ENCODE data around the gene PTDSS2. TPM values are rescaled to one million over a fixed set of nuclear protein-coding genes. Genes with fewer than 3 reads are reported as not detected.
A peak's percentile ranks its signal among the peaks of the same experiment; 100 is the strongest.
"Not testable (repeated sequence)": the region's sequence is repeated elsewhere in the genome, so short reads cannot be mapped to it uniquely, and the experiment has no call there.

PTDSS2 gene
- total and polyA plus RNA-seq, 4 experiments from 2014 or later, result 5.5 to 26.1 (median 14.8) TPM

DNA sequence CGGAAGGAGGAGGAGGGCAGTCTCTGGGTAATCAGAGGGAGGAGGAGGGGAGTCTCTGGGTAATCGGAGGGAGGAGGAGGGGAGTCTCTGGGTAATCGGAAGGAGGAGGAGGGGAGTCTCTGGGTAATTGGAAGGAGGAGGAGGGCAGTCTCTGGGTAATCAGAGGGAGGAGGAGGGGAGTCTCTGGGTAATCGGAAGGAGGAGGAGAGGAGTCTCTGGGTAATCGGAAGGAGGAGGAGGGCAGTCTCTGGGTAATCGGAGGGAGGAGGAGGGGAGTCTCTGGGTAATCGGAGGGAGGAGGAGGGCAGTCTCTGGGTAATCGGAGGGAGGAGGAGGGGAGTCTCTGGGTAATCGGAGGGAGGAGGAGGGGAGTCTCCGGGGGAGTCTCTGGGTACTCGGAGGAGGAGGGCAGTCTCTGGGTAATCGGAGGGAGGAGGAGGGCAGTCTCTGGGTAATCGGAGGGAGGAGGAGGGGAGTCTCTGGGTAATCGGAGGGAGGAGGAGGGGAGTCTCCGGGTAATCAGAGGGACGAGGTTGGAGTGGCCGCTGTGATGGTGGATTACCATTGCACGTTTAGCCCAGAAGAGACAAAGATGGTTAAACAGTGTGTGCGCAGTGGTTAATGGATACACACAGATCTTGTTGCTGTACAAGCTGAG lies 19.1 kb downstream of the PTDSS2 start:
- DNase-seq; H3K36me3 Mint-ChIP-seq; H3K4me3 Mint-ChIP-seq; H3K27ac ChIP-seq (ENCODE audit: low read depth, low read length); H3K4me1 ChIP-seq (ENCODE audit: insufficient read depth, low read length); H3K4me3 ChIP-seq (ENCODE audit: low read length in 2 of 2); H3K27me3 Mint-ChIP-seq; H3K9me3 ChIP-seq (ENCODE audit: control insufficient read depth in 1 of 2, low read length in 2 of 2); H3K9me3 Mint-ChIP-seq; H3K27me3 ChIP-seq (ENCODE audit: insufficient read depth, low read length); intact Hi-C loops (cut with micrococcal nuclease); POLR2A ChIA-PET (ENCODE audit: partially characterized antibody); H3K4me1 Mint-ChIP-seq; H3K27ac Mint-ChIP-seq; H3K36me3 ChIP-seq (ENCODE audit: insufficient read depth, low read length): not testable (repeated sequence)
- CTCF ChIA-PET (ENCODE audit: partially characterized antibody), result interaction anchor here (1.4 kb wide), 1 partner anchor 12 kb away, joined by 3 read pairs; no protein-coding TSS in a partner anchor

- CTCF ChIA-PET (ENCODE audit: partially characterized antibody), result interaction anchor here (1.4 kb wide), 1 partner anchor 13 kb away, joined by 3 read pairs; no protein-coding TSS in a partner anchor
- no peaks in the 10 kb centered on the region for H3K27me3 Mint-ChIP-seq
- peaks cover 0 to 4% (median under 1%) of the 10 kb centered on the region in 4 donors for H3K4me1 Mint-ChIP-seq
- Histone ChIP-seq H3K36me3 (ENCODE audit: insufficient read depth, low read length) (no peaks in the 10 kb centered on the region), H3K9me3 (ENCODE audit: control insufficient read depth in 1 of 2, low read length in 2 of 2) (no peaks in the 10 kb centered on the region), H3K4me3 (ENCODE audit: low read length in 2 of 2) (no peak overlapping the region), H3K4me1 (ENCODE audit: insufficient read depth, low read length) (no peaks in the 10 kb centered on the region), H3K27ac (ENCODE audit: low read depth, low read length) (no peak overlapping the region), H3K27me3 (ENCODE audit: insufficient read depth, low read length) (no peaks in the 10 kb centered on the region)
- H3K9me3 Mint-ChIP-seq, result no peaks in the 10 kb centered on the region
- POLR2A ChIA-PET (ENCODE audit: partially characterized antibody), result no interaction called here
- H3K27ac Mint-ChIP-seq, result peak overlapping the region in 1 of 7 donors; percentile 70
- intact Hi-C loops (cut with micrococcal nuclease), result no loop called here
- H3K4me3 Mint-ChIP-seq, result no peak overlapping the region
- peaks cover 0 to 3% of the 10 kb centered on the region in 2 donors for H3K36me3 Mint-ChIP-seq
- no peak for DNase-seq
These were observed 19.8 kb downstream of the PTDSS2 start for GRCh38 chr11:469684-470560.

GRCh38 chr11:471468-472145 lies 21.5 kb downstream of the PTDSS2 start:
- H3K27me3 ChIP-seq (ENCODE audit: insufficient read depth, low read length), result no peaks in the 10 kb centered on the region
- no peak overlapping the region for H3K4me3 Mint-ChIP-seq
- no peaks in the 10 kb centered on the region for H3K4me1 ChIP-seq (ENCODE audit: insufficient read depth, low read length)
- no peaks in the 10 kb centered on the region for H3K36me3 ChIP-seq (ENCODE audit: insufficient read depth, low read length)
- H3K36me3 Mint-ChIP-seq, result no peaks in the 10 kb centered on the region
- no peaks in the 10 kb centered on the region for H3K9me3 Mint-ChIP-seq
- H3K27me3 Mint-ChIP-seq, result no peaks in the 10 kb centered on the region
- H3K27ac ChIP-seq (ENCODE audit: low read depth, low read length), result no peak overlapping the region
- H3K27ac Mint-ChIP-seq, result no peak overlapping the region
- DNase-seq, result no peak
- intact Hi-C loops (cut with micrococcal nuclease), result no loop called here
- peaks cover 0 to 2% (median 0%) of the 10 kb centered on the region in 4 donors for H3K4me1 Mint-ChIP-seq
- H3K9me3 ChIP-seq (ENCODE audit: control insufficient read depth in 1 of 2, low read length in 2 of 2), result no peaks in the 10 kb centered on the region
- ChIA-PET CTCF (ENCODE audit: partially characterized antibody) (no interaction called here), POLR2A (ENCODE audit: partially characterized antibody) (interaction anchor here (0.9 kb wide), 1 partner anchor 35 kb away, joined by 3 read pairs; no protein-coding TSS in a partner anchor)
- no peak overlapping the region for H3K4me3 ChIP-seq (ENCODE audit: low read length in 2 of 2)

GRCh38 chr11:472272-472671 lies 22.2 kb downstream of the PTDSS2 start:
- Mint-ChIP-seq H3K4me1 (peaks cover 0 to 2% (median 0%) of the 10 kb centered on the region in 4 donors), H3K4me3 (no peak overlapping the region), H3K27ac (no peak overlapping the region), H3K36me3 (no peaks in the 10 kb centered on the region), H3K27me3 (no peaks in the 10 kb centered on the region), H3K9me3 (no peaks in the 10 kb centered on the region)
- no peaks in the 10 kb centered on the region for H3K4me1 ChIP-seq (ENCODE audit: insufficient read depth, low read length)
- no peak overlapping the region for H3K27ac ChIP-seq (ENCODE audit: low read depth, low read length)
- intact Hi-C loops (cut with micrococcal nuclease), result no loop called here
- H3K4me3 ChIP-seq (ENCODE audit: low read length in 2 of 2), result no peak overlapping the region
- no peaks in the 10 kb centered on the region for H3K27me3 ChIP-seq (ENCODE audit: insufficient read depth, low read length)
- H3K9me3 ChIP-seq (ENCODE audit: control insufficient read depth in 1 of 2, low read length in 2 of 2), result no peaks in the 10 kb centered on the region
- no peak for DNase-seq
- ChIA-PET CTCF (ENCODE audit: partially characterized antibody) (no interaction called here), POLR2A (ENCODE audit: partially characterized antibody) (interaction anchor here (0.9 kb wide), 1 partner anchor 34 kb away, joined by 3 read pairs; no protein-coding TSS in a partner anchor)
- H3K36me3 ChIP-seq (ENCODE audit: insufficient read depth, low read length), result no peaks in the 10 kb centered on the region

- POLR2A ChIA-PET (ENCODE audit: partially characterized antibody), result interaction anchor here (0.9 kb wide), 1 partner anchor 34 kb away, joined by 3 read pairs; no protein-coding TSS in a partner anchor
- DNase-seq, result no peak
- Histone ChIP-seq H3K4me3 (ENCODE audit: low read length in 2 of 2) (no peak overlapping the region), H3K27ac (ENCODE audit: low read depth, low read length) (no peak overlapping the region), H3K9me3 (ENCODE audit: control insufficient read depth in 1 of 2, low read length in 2 of 2) (no peaks in the 10 kb centered on the region), H3K36me3 (ENCODE audit: insufficient read depth, low read length) (no peaks in the 10 kb centered on the region), H3K4me1 (ENCODE audit: insufficient read depth, low read length) (no peaks in the 10 kb centered on the region), H3K27me3 (ENCODE audit: insufficient read depth, low read length) (no peaks in the 10 kb centered on the region)
- Mint-ChIP-seq H3K36me3 (no peaks in the 10 kb centered on the region), H3K9me3 (no peaks in the 10 kb centered on the region), H3K4me3 (no peak overlapping the region), H3K27ac (no peak overlapping the region), H3K4me1 (peaks cover 0 to 2% (median 0%) of the 10 kb centered on the region in 4 donors), H3K27me3 (no peaks in the 10 kb centered on the region)
- CTCF ChIA-PET (ENCODE audit: partially characterized antibody), result no interaction called here
- intact Hi-C loops (cut with micrococcal nuclease), result no loop called here
These were observed 22.7 kb downstream of the PTDSS2 start for GRCh38 chr11:472816-473215.

GRCh38 chr11:473415-473814 lies 23.3 kb downstream of the PTDSS2 start:
- Mint-ChIP-seq H3K4me1 (peaks cover 0 to 2% (median 0%) of the 10 kb centered on the region in 4 donors), H3K36me3 (no peaks in the 10 kb centered on the region), H3K9me3 (no peaks in the 10 kb centered on the region), H3K27me3 (no peaks in the 10 kb centered on the region), H3K4me3 (no peak overlapping the region), H3K27ac (no peak overlapping the region)
- Histone ChIP-seq H3K27ac (ENCODE audit: low read depth, low read length) (no peak overlapping the region), H3K4me3 (ENCODE audit: low read length in 2 of 2) (no peak overlapping the region), H3K9me3 (ENCODE audit: control insufficient read depth in 1 of 2, low read length in 2 of 2) (no peaks in the 10 kb centered on the region), H3K4me1 (ENCODE audit: insufficient read depth, low read length) (no peaks in the 10 kb centered on the region), H3K36me3 (ENCODE audit: insufficient read depth, low read length) (no peaks in the 10 kb centered on the region), H3K27me3 (ENCODE audit: insufficient read depth, low read length) (no peaks in the 10 kb centered on the region)
- ChIA-PET POLR2A (ENCODE audit: partially characterized antibody) (interaction anchor here (1.3 kb wide), 1 partner anchor 8 kb away, joined by 3 read pairs; no protein-coding TSS in a partner anchor), CTCF (ENCODE audit: partially characterized antibody) (no interaction called here)
- intact Hi-C loops (cut with micrococcal nuclease), result no loop called here
- DNase-seq, result no peak

Data from CD4-positive, alpha-beta memory T cell (primary cell).